Measurements from ENCODE around the gene HOXA3. TPM values are rescaled to one million over a fixed set of nuclear protein-coding genes. Genes with fewer than 3 reads are reported as not detected.

HOXA3 gene
- total RNA-seq, 1 donor from 2014 or later = not detected

DNA sequence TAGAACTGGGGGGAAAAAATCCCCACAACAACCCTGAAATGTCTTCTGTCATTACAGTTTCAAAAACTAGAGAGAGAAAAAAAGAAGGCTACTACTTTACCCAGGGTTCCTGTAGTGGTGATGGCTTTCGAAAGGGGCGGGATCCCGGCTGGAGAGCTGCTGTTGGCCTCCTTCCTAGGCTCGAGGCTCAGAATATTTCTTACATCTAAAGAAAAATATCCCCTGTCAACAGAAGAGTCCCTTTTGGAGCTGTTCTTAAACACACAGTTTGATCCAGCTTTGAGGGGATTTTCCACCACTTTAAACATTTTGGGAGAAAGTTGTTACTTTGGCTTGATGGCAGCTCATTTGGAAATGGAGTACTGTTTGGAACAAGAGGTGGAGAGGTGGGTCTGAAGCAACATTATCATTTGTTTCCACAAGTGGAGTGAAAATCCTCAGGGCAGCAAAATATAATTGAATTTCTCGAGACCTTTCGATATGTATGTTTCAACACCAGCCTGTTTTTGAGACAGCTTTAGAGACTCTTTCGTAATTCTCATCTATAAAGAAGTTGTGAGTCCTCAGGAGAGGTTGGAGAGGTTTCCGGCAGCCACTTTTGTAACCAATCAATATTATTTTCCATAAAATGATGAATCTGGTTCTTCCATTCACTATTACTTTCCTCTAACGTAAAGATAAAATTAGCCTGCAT, 42.5 kb upstream of the HOXA3 start:
- Histone ChIP-seq H3K4me2 (ENCODE audit: low read length) (no peak overlapping the region), H3K9ac (ENCODE audit: low read length) (no peak overlapping the region), H3K4me1 (ENCODE audit: insufficient read depth, low read length) (no peaks in the 10 kb centered on the region), H3K79me2 (ENCODE audit: insufficient read depth, low read length) (no peaks in the 10 kb centered on the region), H4K20me1 (ENCODE audit: insufficient read depth, low read length) (peaks cover 9% of the 10 kb centered on the region), H3K36me3 (ENCODE audit: insufficient read depth, low read length) (no peaks in the 10 kb centered on the region), H3K27ac (ENCODE audit: low read depth, low read length) (no peak overlapping the region), H2AFZ (ENCODE audit: low read depth, low read length) (no peak overlapping the region), H3K9me3 (ENCODE audit: insufficient read depth, low read depth, low read length) (peaks cover 3% of the 10 kb centered on the region), H3K27me3 (ENCODE audit: insufficient read depth, low read length) (peaks cover 94% of the 10 kb centered on the region), H3K4me3 (ENCODE audit: insufficient read depth, low read depth, low read length) (no peak overlapping the region)
- TF ChIP-seq EZH2 (IDR thresholded peaks at IDR 0.05; ENCODE audit: insufficient read depth, low read length) = no peak
- TF ChIP-seq, protein P1, sequence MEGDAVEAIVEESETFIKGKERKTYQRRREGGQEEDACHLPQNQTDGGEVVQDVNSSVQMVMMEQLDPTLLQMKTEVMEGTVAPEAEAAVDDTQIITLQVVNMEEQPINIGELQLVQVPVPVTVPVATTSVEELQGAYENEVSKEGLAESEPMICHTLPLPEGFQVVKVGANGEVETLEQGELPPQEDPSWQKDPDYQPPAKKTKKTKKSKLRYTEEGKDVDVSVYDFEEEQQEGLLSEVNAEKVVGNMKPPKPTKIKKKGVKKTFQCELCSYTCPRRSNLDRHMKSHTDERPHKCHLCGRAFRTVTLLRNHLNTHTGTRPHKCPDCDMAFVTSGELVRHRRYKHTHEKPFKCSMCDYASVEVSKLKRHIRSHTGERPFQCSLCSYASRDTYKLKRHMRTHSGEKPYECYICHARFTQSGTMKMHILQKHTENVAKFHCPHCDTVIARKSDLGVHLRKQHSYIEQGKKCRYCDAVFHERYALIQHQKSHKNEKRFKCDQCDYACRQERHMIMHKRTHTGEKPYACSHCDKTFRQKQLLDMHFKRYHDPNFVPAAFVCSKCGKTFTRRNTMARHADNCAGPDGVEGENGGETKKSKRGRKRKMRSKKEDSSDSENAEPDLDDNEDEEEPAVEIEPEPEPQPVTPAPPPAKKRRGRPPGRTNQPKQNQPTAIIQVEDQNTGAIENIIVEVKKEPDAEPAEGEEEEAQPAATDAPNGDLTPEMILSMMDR (IDR thresholded peaks at IDR 0.05; ENCODE audit: insufficient read depth, low read depth, low read length) = no peak
- H3K4me1 Mint-ChIP-seq (ENCODE audit: low read depth, unreplicated experiment) = no peaks in the 10 kb centered on the region
- no peak overlapping the region for H3K27ac Mint-ChIP-seq (ENCODE audit: unreplicated experiment)
- H3K4me3 Mint-ChIP-seq (ENCODE audit: unreplicated experiment) = no peak overlapping the region
- H3K27me3 Mint-ChIP-seq (ENCODE audit: low read depth, unreplicated experiment) = peaks cover 84% of the 10 kb centered on the region
- no peaks in the 10 kb centered on the region for H3K36me3 Mint-ChIP-seq (ENCODE audit: low read depth, unreplicated experiment)
- H3K9me3 Mint-ChIP-seq (ENCODE audit: unreplicated experiment) = peaks cover 17% of the 10 kb centered on the region
- no peak for FAIRE-seq
- DNase-seq (ENCODE audit: low read depth) = no peak

- H2AFZ ChIP-seq (ENCODE audit: low read depth, low read length) = no peak overlapping the region
- no peaks in the 10 kb centered on the region for H3K36me3 Mint-ChIP-seq (ENCODE audit: low read depth, unreplicated experiment)
Measured at GRCh38 chr7:27194002-27194352, 41.6 kb upstream of the HOXA3 start.

More at GRCh38 chr7:27194002-27194352, 41.6 kb upstream of the HOXA3 start:
- Mint-ChIP-seq H3K27me3 (ENCODE audit: low read depth, unreplicated experiment) (peaks cover 89% of the 10 kb centered on the region), H3K9me3 (ENCODE audit: unreplicated experiment) (peaks cover 17% of the 10 kb centered on the region), H3K4me1 (ENCODE audit: low read depth, unreplicated experiment) (no peaks in the 10 kb centered on the region), H3K4me3 (ENCODE audit: unreplicated experiment) (no peak overlapping the region), H3K27ac (ENCODE audit: unreplicated experiment) (no peak overlapping the region)
- Histone ChIP-seq H3K4me1 (ENCODE audit: insufficient read depth, low read length) (peaks cover 1% of the 10 kb centered on the region), H3K9ac (ENCODE audit: low read length) (no peak overlapping the region), H3K36me3 (ENCODE audit: insufficient read depth, low read length) (no peaks in the 10 kb centered on the region), H3K27ac (ENCODE audit: low read depth, low read length) (no peak overlapping the region), H3K4me3 (ENCODE audit: insufficient read depth, low read depth, low read length) (no peak overlapping the region), H3K9me3 (ENCODE audit: insufficient read depth, low read depth, low read length) (peaks cover 4% of the 10 kb centered on the region), H4K20me1 (ENCODE audit: insufficient read depth, low read length) (peaks cover 15% of the 10 kb centered on the region), H3K4me2 (ENCODE audit: low read length) (no peak overlapping the region), H3K27me3 (ENCODE audit: insufficient read depth, low read length) (peaks cover 98% of the 10 kb centered on the region), H3K79me2 (ENCODE audit: insufficient read depth, low read length) (no peaks in the 10 kb centered on the region)
- FAIRE-seq (no peak), DNase-seq (ENCODE audit: low read depth) (no peak)
- TF ChIP-seq, protein P1 (IDR thresholded peaks at IDR 0.05; ENCODE audit: insufficient read depth, low read depth, low read length) = no peak
- TF ChIP-seq EZH2 (IDR thresholded peaks at IDR 0.05; ENCODE audit: insufficient read depth, low read length) = no peak
